Fibroblast of the aortic adventitia (primary cell): ENCODE data around the gene DCAF12. TPM values are rescaled to one million over a fixed set of nuclear protein-coding genes. Genes with fewer than 3 reads are reported as not detected.

Source experiments
- DNase-seq: peaks from one replicate; pipeline ENCODE4 v3.0.0-alpha.2; 2010; ENCODE audit warnings: low read depth
- H3K4me3 ChIP-seq: 2 replicates; pipeline ENCODE4 v1.5.1; 2011; ENCODE audit warnings: low read depth, mild to moderate bottlenecking, control low read depth, low read length, moderate library complexity
- CTCF ChIP-seq: IDR thresholded peaks from 2 replicates; pipeline ENCODE4 v1.5.1; 2011; ENCODE audit warnings: mild to moderate bottlenecking, low read length, control low read depth, inconsistent platforms; ENCODE audit not compliant: insufficient read depth
- total RNA-seq: library from RNA; depleted of rRNA; stranded (reverse); fragments of >200 nt; gene quantifications from 2 replicates; pipeline ENCODE4 v1.2.3, GENCODE V29; 2012; ENCODE audit warnings: low replicate concordance

The DCAF12 gene
- total RNA-seq, 1 donor = 25.9 TPM

GRCh38 chr9:34106110-34106509 lies 20.4 kb downstream of the DCAF12 start:
- DNase-seq = no peak
- no peak overlapping the region for H3K4me3 ChIP-seq
- TF ChIP-seq CTCF = no peak

GRCh38 chr9:34102796-34103195 lies 23.7 kb downstream of the DCAF12 start:
- no peak for DNase-seq
- no peak for TF ChIP-seq CTCF
- no peak overlapping the region for H3K4me3 ChIP-seq

GRCh38 chr9:34098307-34098706 lies 28.2 kb downstream of the DCAF12 start:
- no peak for TF ChIP-seq CTCF
- no peak overlapping the region for H3K4me3 ChIP-seq
- no peak for DNase-seq

- no peak overlapping the region for H3K4me3 ChIP-seq
- no peak for DNase-seq
- no peak for TF ChIP-seq CTCF
These were observed 28.6 kb downstream of the DCAF12 start for GRCh38 chr9:34097865-34098264.

- no peak overlapping the region for H3K4me3 ChIP-seq
- TF ChIP-seq CTCF = no peak
- DNase-seq = no peak
These were observed 29.7 kb downstream of the DCAF12 start for GRCh38 chr9:34096751-34097150.

GRCh38 chr9:34093578-34093977 lies 32.9 kb downstream of the DCAF12 start:
- H3K4me3 ChIP-seq = no peak overlapping the region
- DNase-seq = no peak
- no peak for TF ChIP-seq CTCF

GRCh38 chr9:34089311-34089710 lies 37.2 kb downstream of the DCAF12 start:
- no peak overlapping the region for H3K4me3 ChIP-seq
- TF ChIP-seq CTCF = no peak
- DNase-seq = no peak
